Hematopoietic multipotent progenitor cell treated with erythropoietin and hydrocortisone succinate and interleukin-3 and kit ligand, for 17 days (in vitro differentiated cells): ENCODE data around the gene IRF3.

ENCODE experiments used
- DNase-seq: peaks from one replicate; pipeline ENCODE4 v3.0.0-alpha.2; 2015; ENCODE audit warnings: low spot score

IRF3 gene, protein sequence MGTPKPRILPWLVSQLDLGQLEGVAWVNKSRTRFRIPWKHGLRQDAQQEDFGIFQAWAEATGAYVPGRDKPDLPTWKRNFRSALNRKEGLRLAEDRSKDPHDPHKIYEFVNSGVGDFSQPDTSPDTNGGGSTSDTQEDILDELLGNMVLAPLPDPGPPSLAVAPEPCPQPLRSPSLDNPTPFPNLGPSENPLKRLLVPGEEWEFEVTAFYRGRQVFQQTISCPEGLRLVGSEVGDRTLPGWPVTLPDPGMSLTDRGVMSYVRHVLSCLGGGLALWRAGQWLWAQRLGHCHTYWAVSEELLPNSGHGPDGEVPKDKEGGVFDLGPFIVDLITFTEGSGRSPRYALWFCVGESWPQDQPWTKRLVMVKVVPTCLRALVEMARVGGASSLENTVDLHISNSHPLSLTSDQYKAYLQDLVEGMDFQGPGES

DNA sequence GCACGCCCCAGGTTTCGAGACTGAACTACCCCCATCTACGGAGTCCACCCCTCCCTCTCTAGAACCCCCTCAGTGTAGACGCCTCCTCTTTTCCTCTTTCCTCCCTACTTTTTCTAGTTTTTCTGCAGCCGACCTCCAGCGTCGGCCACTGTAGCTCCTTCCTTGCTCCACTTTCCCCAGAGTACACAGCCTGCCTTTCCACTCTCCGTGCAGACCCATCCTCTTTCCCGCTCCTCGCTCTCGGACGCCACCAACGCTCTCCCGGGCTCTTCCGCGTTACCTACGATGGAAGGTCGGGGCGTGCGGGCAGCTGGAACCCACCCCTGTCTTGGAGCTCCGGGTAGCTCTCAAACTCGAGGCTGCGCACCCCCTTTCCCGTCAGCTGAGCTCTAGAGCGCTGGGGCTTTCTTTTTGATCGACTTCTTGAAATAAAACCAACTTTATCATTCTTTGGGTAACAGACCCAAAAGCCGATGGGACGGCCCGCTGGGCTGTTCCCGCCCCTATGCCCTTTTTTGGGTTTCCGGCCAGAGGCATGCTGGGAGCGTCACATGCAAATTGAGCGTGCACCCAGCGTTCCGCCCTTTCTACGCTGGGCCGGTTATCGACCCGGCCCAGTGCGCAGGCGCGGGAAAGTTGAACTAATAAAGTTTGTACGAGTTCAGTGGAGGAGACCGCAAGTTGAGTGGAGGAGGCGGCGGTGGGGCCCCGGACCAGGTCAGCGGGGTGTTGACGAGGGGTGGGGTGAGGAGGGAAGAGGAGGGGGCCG is at the start of gene IRF3, which contains the start of gene BCL2L12:
TSS of gene IRF3 (minus strand) at position 507 of the 769 bp plus-strand sequence. CDS start 1,019 bp downstream, outside the sequence.
TSS of gene BCL2L12 (plus strand) at position 583 of the 769 bp plus-strand sequence. CDS start 760 bp downstream, outside the sequence.
- peak; percentile 99 for DNase-seq

DNA sequence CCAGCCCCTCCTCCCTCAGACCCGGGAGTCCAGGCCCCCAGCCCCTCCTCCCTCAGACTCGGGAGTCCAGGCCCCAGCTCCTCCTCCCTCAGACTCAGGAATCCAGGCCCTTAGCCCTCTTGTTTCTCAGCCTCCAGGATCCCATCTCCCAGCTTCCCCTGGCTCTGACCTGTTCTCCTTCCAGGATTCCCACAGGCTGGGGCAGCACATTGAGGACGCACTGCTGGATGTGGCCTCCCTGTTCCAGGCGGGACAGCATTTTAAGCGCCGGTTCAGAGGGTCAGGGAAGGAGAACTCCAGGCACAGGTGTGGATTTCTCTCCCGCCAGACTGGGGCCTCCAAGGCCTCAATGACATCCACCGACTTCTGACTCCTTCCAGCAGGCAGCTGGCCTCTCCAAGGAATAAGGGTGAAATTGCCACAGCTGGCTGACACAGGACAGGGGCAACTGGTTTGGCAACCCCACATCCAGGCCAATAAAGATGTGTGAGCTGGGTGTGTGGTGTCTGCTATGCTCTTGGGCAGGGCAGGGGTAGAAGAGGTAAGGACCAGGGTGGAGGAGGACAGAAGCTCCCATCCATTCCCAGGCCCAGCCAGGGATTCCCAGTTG is 47.7 kb upstream of the IRF3 start:
- DNase-seq, result no peak

DNA sequence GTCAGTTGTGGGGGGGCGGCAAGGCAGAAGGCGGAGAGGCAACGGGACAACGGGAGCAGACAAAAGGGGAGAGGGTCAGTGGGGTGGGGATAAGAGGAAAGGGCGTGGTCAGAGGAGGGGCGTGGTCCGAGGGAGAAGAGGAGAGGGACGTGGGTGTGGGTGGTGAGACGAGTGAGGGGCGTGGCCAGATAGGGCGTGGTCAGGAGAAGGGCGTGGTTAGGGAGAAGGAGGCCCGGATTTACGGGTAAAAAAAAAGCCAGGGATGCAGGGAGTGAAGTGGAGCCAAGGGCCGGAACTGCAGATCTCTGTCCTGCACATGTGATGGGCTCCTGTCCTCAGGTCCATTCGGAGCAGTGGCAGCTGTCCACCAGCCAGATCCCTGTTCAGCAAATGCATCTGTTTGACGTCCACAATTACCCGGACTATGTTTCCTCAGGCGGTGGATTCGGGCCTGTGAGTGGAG is 46.8 kb upstream of the IRF3 start:
- DNase-seq, result peak; percentile 43

DNA sequence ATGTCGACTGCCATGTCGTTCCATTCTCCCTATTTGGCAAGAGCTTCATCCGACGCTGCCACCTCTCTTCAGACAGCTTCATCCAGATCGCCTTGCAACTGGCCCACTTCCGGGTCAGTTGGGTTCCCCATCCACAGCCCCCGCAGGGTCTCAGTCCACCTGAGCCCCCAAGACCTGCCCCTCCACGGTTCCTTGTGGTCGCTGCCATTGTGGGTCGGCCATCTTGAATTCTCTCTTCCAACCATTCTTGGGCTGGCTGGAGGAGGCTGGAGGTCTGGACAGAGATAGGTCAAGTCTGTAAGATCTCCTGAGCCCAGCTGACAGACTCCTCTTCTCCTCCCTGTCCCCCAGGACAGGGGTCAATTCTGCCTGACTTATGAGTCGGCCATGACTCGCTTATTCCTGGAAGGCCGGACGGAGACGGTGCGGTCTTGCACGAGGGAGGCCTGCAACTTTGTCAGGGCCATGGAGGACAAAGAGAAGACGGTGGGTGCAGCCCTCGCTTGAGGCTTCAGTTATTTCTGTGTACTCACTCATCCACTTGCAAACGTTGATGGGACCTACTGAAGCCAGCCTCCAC is 44.8 kb upstream of the IRF3 start:
- DNase-seq, result no peak

DNA sequence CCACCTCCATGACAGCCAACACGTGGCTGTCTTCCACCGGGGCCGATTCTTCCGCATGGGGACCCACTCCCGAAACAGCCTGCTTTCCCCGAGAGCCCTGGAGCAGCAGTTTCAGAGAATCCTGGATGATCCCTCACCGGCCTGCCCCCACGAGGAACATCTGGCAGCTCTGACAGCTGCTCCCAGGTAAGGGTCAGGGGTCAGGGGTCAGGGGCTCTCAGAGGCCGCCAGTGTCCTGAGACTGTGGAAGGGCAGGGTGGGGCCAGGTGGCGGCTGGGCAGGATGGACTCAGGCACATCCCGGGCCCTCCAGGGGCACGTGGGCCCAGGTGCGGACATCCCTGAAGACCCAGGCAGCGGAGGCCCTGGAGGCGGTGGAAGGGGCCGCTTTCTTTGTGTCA is 40.3 kb upstream of the IRF3 start:
- no peak for DNase-seq

DNA sequence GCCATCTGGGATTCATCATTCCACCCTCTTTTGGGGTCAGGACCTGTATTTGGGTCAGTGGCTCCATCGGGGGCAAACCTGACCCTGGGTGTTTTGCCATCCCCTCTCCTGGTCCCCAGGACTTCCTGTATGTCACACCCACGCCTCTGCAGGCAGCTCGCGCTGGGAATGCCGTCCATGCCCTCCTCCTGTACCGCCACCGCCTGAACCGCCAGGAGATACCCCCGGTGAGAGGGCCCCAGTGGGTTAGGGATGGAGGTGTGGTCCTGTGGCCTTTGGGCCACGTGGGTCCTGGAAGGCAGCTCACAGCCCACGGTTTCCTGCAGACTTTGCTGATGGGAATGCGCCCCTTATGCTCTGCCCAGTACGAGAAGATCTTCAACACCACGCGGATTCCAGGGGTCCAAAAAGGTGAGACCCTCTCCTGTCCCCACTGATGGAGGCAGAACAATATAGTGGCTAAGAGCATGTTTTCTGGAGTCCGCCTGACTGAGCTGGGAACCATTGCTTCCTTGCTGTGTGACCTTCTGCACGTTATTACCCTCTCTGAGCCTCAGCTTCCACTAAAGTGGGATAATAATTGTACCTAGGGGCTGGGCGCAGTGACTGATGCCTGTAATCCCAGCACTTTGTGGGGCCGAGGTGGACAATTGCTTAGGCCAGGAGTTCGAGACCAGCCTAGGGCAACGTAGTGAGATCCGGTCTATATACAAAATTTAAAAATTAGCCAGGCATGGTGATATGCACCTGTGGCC is 39.4 kb upstream of the IRF3 start:
- DNase-seq, result no peak

DNA sequence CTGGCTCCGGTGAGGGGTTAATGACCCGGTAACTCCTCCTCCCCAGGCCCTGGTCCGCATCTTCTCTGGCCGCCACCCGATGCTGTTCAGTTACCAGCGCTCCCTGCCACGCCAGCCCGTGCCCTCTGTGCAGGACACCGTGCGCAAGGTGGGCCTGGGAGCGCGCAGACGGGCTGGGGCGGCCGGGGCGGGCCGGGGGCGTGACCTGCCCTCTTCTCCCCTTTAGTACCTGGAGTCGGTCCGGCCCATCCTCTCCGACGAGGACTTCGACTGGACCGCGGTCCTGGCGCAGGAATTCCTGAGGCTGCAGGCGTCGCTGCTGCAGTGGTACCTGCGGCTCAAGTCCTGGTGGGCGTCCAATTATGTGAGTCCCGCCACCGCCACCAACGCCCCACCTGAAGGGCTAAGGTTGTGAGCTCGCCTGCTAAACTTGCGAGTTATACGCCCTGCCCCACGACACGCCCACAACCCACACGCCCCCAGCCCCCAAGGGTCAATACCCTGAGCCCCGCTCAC is 35.7 kb upstream of the IRF3 start:
- DNase-seq, result no peak

DNA sequence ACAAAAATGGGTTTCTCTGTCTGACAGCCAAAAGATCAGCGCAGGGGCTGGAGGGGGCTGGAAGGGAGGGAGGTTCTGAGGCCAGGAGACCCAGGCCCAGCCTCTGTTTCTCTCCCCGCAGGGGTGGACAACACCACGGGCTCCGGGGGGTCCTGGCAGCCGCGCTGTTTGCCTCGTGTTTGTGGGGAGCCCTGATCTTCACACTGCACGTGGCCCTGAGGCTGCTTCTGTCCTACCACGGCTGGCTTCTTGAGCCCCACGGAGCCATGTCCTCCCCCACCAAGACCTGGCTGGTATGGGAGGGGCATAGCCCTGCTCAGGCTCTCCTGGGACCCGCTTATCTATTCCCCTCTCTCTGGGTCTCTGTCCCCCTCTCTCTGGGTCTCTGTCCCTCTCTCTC is 34.9 kb upstream of the IRF3 start:
- no peak for DNase-seq

DNA sequence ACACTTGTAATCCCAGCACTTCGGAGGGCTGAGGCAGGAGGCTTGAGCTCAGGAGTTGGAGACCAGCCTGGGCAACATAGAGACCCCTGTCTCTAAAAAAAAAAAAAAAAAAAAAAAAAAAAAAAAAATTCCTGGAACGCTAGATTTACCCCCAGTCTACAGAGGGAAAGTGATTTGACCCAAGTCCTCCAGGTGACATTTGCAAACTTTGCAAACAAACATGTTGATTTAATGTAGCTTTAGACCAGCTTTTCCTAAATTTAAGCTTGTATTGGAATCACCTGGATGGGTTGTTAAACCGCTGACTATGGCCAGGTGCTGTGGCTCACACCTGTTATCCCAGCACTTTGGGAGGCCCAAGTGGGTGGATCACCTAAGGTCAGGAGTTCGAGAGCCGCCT is 33.7 kb upstream of the IRF3 start:
- no peak for DNase-seq

DNA sequence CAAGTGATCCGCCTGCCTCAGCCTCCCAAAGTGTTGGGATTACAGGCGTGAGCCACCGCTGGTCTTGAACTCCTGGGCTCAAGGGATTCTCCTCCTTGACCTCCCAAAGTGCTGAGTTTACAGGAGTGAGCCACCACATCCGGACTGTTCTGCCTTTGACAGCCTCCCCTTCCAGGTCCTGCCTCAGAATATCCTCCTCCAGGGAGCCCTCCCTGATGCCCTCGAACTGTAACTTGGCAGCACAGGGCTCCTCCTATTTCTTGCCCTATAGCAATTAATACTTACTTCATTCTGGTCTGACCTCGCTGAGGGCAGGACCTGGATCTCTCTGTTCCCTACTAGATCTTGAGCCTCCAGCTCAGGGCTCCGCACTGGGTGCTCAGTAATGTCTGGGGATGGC is 31.2 kb upstream of the IRF3 start:
- no peak for DNase-seq

DNA sequence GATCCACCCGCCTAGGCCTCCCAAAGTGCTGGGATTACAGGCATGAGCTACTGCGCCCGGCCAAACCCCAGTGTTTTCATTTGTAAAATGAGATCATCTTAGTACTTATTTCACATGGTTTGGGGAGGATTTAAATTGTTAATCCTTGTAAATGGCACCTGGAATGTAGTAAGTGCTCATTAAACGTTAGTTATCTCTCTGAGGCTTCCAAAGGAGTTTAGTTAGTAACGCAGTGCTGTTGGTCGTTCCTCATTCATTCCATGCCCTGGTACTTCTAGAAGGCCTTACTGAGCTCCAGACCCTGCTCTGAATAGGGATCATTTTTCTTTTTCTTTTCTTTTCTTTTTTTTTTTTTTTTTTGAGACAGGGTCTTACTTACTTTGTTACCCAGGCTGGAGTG is 30.5 kb upstream of the IRF3 start:
- DNase-seq, result no peak

DNA sequence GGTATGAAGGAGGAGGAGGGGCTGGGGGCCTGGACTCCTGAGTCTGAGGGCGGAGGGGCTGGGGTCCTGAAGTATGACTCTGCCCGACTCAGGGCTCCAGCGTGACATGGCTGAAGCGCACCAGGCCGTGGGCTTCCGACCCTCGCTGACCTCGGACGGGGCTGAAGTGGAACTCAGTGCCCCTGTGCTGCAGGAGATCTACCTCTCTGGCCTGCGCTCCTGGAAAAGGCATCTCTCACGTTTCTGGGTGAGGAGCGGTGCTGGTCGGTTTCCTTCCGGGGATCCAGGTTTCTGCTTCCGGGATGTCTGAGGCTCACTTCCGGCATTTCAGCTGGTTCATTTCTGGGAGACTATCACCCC is 26.5 kb upstream of the IRF3 start:
- DNase-seq, result no peak

DNA sequence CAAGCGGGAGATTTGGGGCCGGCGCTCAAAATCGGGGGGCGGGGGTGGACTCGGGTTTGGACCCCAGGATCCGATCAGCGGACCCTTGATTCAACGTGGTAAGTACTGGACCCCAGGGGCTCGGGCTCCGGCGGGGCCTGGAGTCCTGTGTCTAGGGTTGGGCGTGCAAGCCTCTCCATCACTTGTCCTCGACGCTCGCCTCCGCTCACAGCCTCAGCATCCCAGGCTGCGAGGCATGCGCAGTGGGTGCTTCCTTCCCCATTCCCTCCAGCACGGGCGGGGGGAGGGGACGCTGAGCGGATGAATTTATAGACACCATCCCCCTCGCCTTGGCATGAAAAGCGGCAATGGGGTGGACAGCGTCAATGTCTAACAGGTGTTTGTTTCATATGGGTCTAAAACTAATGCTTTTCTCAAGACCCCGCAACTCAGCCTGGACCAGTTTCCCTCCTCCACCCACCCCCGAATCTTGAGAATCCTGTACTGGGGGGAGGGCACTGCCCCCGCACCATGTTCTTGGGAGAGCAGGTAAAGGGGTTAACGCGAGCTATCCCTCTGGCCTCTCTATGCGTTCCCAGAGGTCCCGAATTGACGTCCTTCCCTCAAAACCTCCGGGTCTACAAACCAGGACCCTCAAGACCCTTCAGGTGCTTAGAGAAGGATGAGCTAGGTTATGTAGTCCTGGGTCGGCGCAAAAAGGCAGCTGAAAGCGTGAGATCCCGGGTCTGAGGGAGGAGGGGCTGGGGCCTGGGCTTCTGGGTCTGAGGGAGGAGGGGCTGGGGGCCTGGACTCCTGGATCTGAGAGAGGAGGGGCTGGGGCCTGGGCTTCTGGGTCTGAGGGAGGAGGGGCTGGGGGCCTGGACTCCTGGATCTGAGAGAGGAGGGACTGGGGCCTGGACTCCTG is 25.8 kb upstream of the IRF3 start:
- DNase-seq, result no peak

DNA sequence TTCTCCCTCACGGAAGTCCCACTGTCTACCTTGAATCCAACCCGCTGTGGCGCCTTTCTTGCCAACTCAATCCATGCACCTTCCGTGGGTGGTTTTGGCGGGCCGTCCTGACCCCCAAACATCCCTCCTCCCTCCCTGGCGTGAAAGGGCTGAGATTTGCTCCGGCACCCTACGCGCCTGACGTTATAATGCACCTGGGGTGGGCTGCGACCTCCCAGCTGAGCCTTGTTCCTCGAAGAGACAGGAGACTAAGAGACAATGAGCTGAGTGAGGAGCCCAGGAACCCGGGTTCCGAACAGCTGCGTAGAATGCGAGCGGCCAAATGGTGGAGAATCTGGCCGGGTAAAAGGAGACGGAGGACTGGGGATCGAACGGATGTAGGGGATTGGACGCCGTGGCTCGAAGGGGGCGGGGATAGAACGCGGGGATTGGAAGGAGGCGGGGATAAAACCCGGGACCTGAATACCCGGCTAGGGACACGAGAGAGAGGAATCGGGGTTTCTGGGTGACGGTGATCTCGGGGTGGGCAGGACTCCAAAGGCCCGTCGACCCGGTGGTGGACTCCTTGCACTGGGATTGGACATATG is 25.1 kb upstream of the IRF3 start, which contains the start of gene CPT1C:
TSS of gene CPT1C (plus strand) at position 461 of the 587 bp plus-strand sequence. CDS start 1,137 bp downstream, outside the sequence.
- no peak for DNase-seq

DNA sequence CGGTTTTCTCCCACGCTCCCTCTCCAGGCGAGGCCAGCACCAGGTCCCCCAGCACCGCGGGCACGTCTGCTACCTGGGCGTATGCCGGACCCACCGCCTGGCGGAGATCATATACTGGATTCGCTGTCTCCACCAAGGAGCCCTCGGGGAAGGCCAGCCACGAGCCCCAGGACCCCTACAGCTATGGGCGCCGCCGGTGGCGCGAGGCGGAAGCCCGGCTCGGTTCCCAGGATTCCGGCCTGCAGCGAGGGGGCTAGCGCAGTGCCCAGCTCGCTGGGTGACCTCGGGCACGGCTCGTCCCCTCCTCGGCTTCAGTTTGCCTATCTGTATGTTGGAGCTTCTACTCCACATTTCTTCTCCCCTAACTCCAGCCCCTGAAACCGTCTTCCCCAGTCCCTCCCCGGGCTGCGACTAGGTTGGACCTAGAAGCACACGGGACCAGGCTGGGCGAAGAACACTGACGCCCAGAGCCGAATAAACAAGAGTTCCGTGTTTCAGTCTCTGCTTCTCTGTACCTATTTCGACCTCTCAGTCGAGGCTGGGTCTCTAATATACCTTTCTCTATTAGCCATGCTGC is 24.5 kb upstream of the IRF3 start:
- DNase-seq, result no peak

DNA sequence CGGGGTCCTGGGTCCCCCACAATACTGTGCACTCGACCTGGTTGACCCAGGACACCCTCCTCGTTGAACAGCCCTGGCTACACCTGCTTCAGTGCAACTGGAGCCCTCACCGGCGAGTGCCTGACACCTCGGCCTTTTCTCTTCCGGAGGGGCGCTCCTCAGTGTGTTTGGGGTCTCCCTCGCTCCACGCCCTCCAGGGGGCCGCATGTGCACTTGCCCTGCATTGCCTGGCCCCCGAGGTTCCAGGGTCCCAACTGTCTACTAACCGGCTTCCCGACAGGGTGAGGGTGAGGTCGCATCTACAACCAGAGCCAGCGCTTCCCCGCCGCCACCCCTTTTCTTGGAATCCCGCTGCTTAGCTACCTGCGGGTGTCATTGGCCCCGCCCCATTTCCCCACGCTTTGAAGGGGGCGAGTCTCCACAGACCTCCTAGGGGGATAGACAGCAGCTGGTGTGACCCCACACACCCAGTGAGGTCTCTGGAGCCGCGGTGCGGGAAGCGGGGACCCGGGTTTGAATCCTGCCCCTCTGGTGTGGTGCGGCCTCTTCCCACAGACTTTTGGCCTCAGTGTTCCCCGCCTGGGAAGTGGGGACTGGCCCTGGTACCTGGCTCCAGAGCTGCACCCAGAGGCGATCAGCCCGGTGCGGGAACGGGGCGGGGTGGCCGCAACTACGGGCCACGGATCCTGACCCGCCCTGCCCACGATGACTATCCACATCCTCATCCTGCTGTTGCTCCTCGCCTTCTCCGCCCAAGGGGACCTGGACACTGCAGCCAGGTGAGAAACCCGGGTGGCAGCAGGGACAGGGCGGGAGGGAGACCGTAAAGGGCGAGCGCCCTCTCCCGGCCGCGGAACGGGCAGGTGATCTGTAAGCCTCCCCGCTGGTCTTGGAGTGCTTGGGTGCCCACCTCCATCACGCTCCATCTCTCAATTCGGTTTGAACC is 23.7 kb upstream of the IRF3 start, which contains the start of gene ADM5:
TSS of gene ADM5 (plus strand) at position 462 of the 946 bp plus-strand sequence. CDS start at position 706, 244 bp downstream.
- DNase-seq, result no peak

DNA sequence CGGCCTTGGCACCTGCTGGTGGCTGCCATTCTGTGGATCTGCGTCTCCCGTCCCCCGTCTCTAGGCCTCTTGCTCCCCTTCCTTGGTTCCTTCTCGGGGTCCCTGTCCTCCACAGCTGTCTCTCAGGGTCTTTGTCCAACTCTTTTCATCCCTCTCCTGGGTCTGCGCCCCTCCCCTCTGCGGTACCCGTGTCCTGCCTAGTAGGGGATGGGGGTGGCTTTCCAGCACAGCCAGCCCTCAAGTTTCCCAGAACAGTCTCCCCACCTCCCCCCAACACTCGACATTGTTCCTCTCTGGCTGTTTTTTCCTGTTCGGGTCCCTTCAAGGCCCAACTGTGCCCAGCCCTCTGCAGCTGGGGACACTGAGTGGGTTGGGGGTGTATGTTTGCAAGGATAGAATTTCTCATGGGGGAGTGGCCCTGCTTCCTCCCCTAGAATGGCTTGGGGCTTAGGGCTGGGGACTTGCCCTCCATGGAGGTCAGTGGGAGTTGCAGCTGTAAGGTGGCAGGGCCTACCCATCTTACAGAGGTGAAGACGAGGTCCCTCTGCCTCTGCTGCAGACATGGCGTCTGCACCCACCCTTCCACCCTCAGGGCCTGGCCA is 23.0 kb upstream of the IRF3 start:
- no peak for DNase-seq
